NK-92 (cell line): Measurements from ENCODE around the gene EIF2AK2.
A peak's percentile ranks its signal among the peaks of the same experiment; 100 is the strongest.
"Not testable (repeated sequence)": the region's sequence is repeated elsewhere in the genome, so short reads cannot be mapped to it uniquely, and the experiment has no call there.

Source experiments
- DNase-seq: peaks from one replicate; lab custom pipeline; 2025; ENCODE audit not compliant: unreplicated experiment; lab: John Stamatoyannopoulos, UW

The EIF2AK2 gene

GRCh38 chr2:37156857-37157714, at the start of gene EIF2AK2:
EIF2AK2 (minus strand) TSS chr2:37156980; CDS start chr2:37147806, 9,174 bp downstream.
- peak; percentile 6 for DNase-seq

- DNase-seq, result no peak
These were observed 49.0 kb upstream of the EIF2AK2 start for GRCh38 chr2:37205689-37206341.

- DNase-seq, result not testable (repeated sequence)
These were observed 48.4 kb upstream of the EIF2AK2 start for GRCh38 chr2:37205071-37205661.

GRCh38 chr2:37203708-37204107, 46.9 kb upstream of the EIF2AK2 start:
- no peak for DNase-seq

- DNase-seq, result no peak
These were observed 45.0 kb upstream of the EIF2AK2 start for GRCh38 chr2:37201766-37202165.

GRCh38 chr2:37201208-37201607, 44.4 kb upstream of the EIF2AK2 start:
- no peak for DNase-seq

GRCh38 chr2:37198681-37199065, 41.9 kb upstream of the EIF2AK2 start:
- no peak for DNase-seq

GRCh38 chr2:37196320-37197195, 39.8 kb upstream of the EIF2AK2 start, which contains the start of gene CEBPZOS:
CEBPZOS (plus strand) TSS chr2:37196496; CDS start chr2:37199705, 3,209 bp downstream.
- DNase-seq, result peak; percentile 64

- not testable (repeated sequence) for DNase-seq
These were observed 39.1 kb upstream of the EIF2AK2 start for GRCh38 chr2:37195862-37196319.

- DNase-seq, result no peak
These were observed 35.8 kb upstream of the EIF2AK2 start for GRCh38 chr2:37192551-37192950.

GRCh38 chr2:37191747-37192146, 35.0 kb upstream of the EIF2AK2 start:
- DNase-seq, result no peak

- DNase-seq, result no peak
These were observed 34.5 kb upstream of the EIF2AK2 start for GRCh38 chr2:37191253-37191652.

- DNase-seq, result no peak
These were observed 33.5 kb upstream of the EIF2AK2 start for GRCh38 chr2:37190290-37190689.

GRCh38 chr2:37189452-37190153, 32.8 kb upstream of the EIF2AK2 start:
- DNase-seq, result no peak

- DNase-seq, result no peak
These were observed 31.8 kb upstream of the EIF2AK2 start, which contains the start of gene SULT6B1 for GRCh38 chr2:37188570-37188969. SULT6B1 (minus strand) TSS chr2:37188670; CDS start chr2:37188640, 30 bp downstream.

GRCh38 chr2:37181726-37182684, 25.2 kb upstream of the EIF2AK2 start:
- no peak for DNase-seq

GRCh38 chr2:37180640-37181039, 23.9 kb upstream of the EIF2AK2 start:
- DNase-seq, result no peak

- DNase-seq, result no peak
These were observed 23.3 kb upstream of the EIF2AK2 start for GRCh38 chr2:37180006-37180639.
